ENCODE data around the gene CDH22. TPM values are rescaled to one million over a fixed set of nuclear protein-coding genes. Genes with fewer than 3 reads are reported as not detected.

Gene CDH22
- total and polyA plus RNA-seq, 10 of the 15 experiments (the other 5 are each of a cell fraction or from before 2014, with no cell fraction given), result not detected

- ChIA-PET RAD21 (ENCODE audit: unreplicated experiment) (no interaction called here), SMC1A (ENCODE audit: uncharacterized antibody, unreplicated experiment) (no interaction called here), POLR2A (no interaction called here), CTCF (interaction anchor here (0.7 to 1.3 kb wide), 2 partner anchors 17 to 444 kb away, joined by 3 to 5 read pairs; no protein-coding TSS in a partner anchor)
- H3K9ac ChIP-seq (ENCODE audit: control insufficient read depth, insufficient read depth, low read length), result no peak overlapping the region
- H4K20me1 ChIP-seq (ENCODE audit: control insufficient read depth, insufficient read depth), result no peaks in the 10 kb centered on the region
- WGBS (ENCODE audit: insufficient coverage, insufficient replicate concordance, low lambda C conversion rate, missing lambda C conversion rate), result 0% methylated on average over 3 of the region's 3 CpGs
- H3K27me3 ChIP-seq (replicated peaks in 1 of 2; ENCODE audit: control insufficient read depth in 2 of 2, insufficient read depth in 2 of 2, low read length in 1 of 2), result peaks cover 0 to 3% of the 10 kb centered on the region in 2 experiments; a peak in 2 of 4 replicates
- FAIRE-seq (no peak), ATAC-seq (no peak), DNase-seq (ENCODE audit: low read depth, low spot score) (no peak)
- H3K4me2 ChIP-seq (ENCODE audit: control insufficient read depth, insufficient read depth), result no peak overlapping the region
- no peaks in the 10 kb centered on the region for H3K9me3 ChIP-seq (replicated peaks; ENCODE audit: control insufficient read depth, insufficient read depth, low read length)
- in situ Hi-C loops (cut with MboI) (no loop called here), intact Hi-C loops (cut with micrococcal nuclease; ENCODE audit: unreplicated experiment) (no loop called here)
- H2AFZ ChIP-seq (ENCODE audit: control insufficient read depth, low read depth, low read length), result no peak overlapping the region
- H3K4me3 ChIP-seq, result no peak overlapping the region
- no TSS peak for BruUV-seq (replicated peaks)
- H3K79me2 ChIP-seq (ENCODE audit: control insufficient read depth, insufficient read depth, low read length), result no peaks in the 10 kb centered on the region
- H3K4me1 ChIP-seq (ENCODE audit: control insufficient read depth, insufficient read depth, low read length), result no peaks in the 10 kb centered on the region
- H3K27ac ChIP-seq (ENCODE audit: control insufficient read depth, insufficient read depth), result no peak overlapping the region
- no peaks in the 10 kb centered on the region for H3K36me3 ChIP-seq (ENCODE audit: control insufficient read depth in 2 of 2, insufficient read depth in 2 of 2, low read length in 1 of 2)
- no peak for TF ChIP-seq RELA (IDR thresholded peaks at IDR 0.05; ENCODE audit: borderline replicate concordance, partially characterized antibody)
- no peak for TF ChIP-seq MYC (IDR thresholded peaks at IDR 0.05; ENCODE audit: insufficient read depth, insufficient read length, insufficient replicate concordance, low read length, severe bottlenecking)
- TF ChIP-seq TBL1XR1 (IDR thresholded peaks at IDR 0.05; ENCODE audit: low read depth, low read length), result no peak
- TF ChIP-seq USF1 (IDR thresholded peaks at IDR 0.05; ENCODE audit: borderline replicate concordance, extremely low read length, insufficient read depth, low read depth, low read length), result no peak
- TF ChIP-seq BACH1 (IDR thresholded peaks at IDR 0.05; ENCODE audit: borderline replicate concordance), result no peak
- no peak for TF ChIP-seq CUX1 (IDR thresholded peaks at IDR 0.05; ENCODE audit: insufficient replicate concordance, low read depth, low read length)
- TF ChIP-seq POU2F2 (IDR thresholded peaks at IDR 0.05; ENCODE audit: borderline replicate concordance, low read depth, low read length), result no peak
- no peak for TF ChIP-seq RBBP5 (conservative IDR thresholded peaks at IDR 0.05)
- no peak for TF ChIP-seq POLR2A (IDR thresholded peaks at IDR 0.05; ENCODE audit: low read depth, low read length)
- no peak for TF ChIP-seq NFXL1 (IDR thresholded peaks at IDR 0.05; ENCODE audit: borderline replicate concordance)
- no peak for TF ChIP-seq ELK1 (IDR thresholded peaks at IDR 0.05; ENCODE audit: low read depth, low read length)
- TF ChIP-seq E4F1 (IDR thresholded peaks at IDR 0.05; ENCODE audit: borderline replicate concordance, partially characterized antibody), result no peak
Measured at GRCh38 chr20:46196990-46197389, 111.3 kb downstream of the CDH22 start.

Measured in GM12878 (cell line).